ENCODE data around the gene POTEI.
"Not testable (repeated sequence)": the region's sequence is repeated elsewhere in the genome, so short reads cannot be mapped to it uniquely, and the experiment has no call there.

POTEI gene

GRCh38 chr2:130454712-130455083 lies 54.4 kb downstream of the POTEI start:
- DNase-seq = not testable (repeated sequence)

DNA sequence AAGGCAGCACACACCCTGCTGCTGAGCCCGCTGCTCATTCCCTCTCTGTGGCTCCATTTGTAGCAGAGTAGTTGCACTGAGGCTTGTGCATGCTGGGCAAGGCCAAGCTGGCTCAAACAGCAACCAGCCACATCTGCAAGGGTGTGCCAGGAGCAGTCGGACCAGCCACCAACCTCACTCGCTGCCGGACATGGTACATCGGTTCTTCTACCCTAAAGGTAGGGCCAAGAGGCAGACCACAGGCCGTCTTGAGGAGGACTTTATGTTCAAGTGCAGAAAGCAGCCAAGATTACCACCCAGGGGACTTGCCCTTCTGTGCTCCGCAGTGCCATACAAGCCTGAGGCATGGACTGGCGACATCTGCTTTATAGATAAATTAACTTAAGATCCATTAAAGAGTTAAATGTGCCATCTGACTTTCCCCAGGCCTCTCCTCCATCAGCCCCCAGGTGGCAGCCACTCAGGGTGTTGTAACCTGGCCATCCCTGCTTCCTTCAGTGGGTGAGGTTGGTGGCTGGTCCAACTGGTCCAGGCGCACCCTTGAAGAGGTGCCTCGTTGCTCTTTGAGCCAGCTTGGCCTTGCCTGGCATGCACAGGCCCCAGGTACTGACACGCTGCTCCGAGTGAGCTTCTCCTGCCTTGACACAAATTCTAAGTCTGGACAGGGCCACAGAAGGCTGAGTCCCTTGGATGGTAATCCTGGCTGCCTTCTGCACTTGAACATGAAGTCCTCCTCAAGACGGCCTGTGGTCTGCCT lies 55.0 kb downstream of the POTEI start:
- DNase-seq = not testable (repeated sequence)

DNA sequence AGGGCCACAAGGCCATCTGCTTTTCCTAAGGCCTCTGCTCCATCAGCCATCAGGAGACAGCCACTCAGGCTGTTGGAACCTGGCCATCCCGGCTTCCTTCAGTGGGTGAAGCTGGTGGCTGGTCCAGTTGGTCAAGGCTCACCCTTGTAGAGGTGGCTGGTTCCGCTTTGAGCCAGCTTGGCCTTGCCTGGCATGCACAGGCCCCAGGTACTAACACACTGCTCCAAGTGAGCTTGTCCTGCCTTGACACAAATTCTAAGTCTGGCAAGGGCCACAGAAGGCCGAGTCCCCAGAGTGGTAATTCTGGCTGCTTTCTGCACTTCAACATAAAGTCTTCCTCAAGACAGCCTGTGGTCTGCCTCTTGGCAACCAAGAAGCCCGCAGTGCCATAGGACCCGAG lies 56.2 kb downstream of the POTEI start:
- DNase-seq = not testable (repeated sequence)

DNA sequence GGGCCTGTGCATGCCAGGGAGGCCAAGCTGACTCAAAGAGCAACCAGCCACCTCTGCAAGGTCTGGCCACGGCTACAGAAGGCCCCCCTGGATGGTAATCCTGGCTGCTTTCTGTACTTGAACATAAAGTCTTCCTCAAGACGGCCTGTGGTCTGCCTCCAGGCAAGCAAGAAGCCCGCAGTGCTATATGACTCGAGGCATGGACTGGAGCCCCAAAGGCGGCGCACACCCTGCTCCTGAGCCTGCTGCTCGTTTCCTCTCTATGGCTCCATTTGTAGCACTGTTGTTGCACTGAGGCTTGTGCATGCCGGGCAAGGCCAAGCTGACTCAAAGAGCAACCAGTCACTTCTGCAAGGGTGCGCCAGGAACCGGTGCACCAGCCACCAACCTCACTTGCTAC lies 57.3 kb downstream of the POTEI start:
- DNase-seq = not testable (repeated sequence)

DNA sequence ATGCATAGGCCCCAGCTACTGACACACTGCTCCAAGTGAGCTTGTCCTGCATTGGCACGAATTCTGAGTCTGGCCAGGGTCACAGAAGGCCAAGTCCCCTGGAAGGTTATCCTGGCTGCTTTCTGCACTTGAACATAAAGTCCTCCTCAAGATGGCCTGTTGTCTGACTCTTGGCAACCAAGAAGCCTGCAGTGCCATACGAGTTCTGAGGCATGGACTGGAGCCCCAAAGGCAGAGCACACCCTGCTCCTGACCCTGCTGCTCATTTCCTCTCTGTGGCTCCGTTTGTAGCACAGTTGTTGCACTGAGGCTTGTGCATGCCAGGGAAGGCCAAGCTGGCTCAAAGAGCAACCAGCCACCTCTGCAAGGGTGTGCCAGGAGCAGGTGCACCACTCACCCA lies 57.9 kb downstream of the POTEI start:
- DNase-seq = not testable (repeated sequence)

DNA sequence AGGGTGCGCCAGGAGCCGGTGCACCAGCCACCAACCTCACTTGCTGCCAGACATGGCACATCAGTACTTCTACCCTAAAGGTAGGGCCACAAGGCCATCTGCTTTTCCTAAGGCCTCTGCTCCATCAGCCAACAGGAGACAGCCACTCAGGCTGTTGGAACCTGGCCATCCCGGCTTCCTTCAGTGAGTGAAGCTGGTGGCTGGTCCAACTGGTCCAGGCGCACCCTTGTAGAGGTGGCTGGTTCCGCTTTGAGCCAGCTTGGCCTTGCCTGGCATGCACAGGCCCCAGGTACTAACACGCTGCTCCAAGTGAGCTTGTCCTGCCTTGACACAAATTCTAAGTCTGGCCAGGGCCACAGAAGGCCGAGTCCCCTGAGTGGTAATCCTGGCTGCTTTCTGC lies 58.8 kb downstream of the POTEI start:
- DNase-seq = not testable (repeated sequence)

DNA sequence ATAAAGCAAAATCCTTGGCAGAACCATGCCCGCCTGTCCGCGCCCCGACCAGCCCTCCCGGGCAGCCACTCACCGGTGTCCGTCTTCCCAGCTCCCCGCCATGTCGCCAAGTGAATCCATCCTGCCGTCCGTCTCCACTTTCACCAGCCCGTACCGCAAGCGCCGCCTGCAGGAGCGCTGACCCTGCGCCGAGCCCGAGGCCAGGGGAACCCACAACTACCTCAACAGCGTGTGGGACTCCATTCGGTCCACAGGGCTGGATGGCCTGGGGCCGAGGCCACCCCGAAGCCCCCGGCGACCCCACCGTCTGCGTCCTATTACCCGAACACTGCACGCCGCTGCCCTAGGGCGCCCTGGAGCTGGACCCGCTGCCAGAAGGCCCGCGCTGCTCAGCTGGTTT lies 81.5 kb downstream of the POTEI start:
- DNase-seq = not testable (repeated sequence)

DNA sequence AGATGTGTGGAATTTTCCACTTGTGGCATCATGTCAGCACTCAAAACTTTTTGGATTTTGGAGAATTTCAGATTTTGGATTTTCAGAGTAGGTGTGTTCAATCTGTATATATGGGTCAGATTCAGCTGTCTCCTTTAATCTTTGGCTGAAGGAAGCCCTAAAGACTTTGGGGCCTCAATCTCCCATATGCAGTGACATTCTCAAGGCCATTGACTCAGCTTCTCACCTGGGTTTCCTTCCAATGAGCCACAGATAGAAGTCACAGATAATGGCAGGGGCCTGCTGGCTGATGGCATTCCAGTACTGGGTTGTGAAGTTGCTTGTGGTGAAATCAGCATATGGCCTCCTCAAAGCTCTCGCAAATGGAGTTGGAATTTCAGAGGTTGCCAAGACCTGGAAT lies 90.3 kb downstream of the POTEI start:
- not testable (repeated sequence) for DNase-seq

GRCh38 chr2:130416693-130417092 lies 92.4 kb downstream of the POTEI start:
- DNase-seq = not testable (repeated sequence)
